Lower lobe of right lung (tissue), 2 donors: ENCODE data around the gene VSX2. TPM values are rescaled to one million over a fixed set of nuclear protein-coding genes. Genes with fewer than 3 reads are reported as not detected.
A peak's percentile ranks its signal among the peaks of the same experiment; 100 is the strongest.

Experiments used
- ATAC-seq, 2 donors: fragments of 200-7000 bp; cut with Tn5 transposase; one replicate each; pipeline ENCODE4 v1.9.1; 2020 to 2022; ENCODE audit warnings: mild to moderate bottlenecking in 2 of 2, moderate library complexity in 2 of 2
- DNase-seq: peaks from one replicate; pipeline ENCODE4 v3.0.0-alpha.2; 2020
- H3K27ac ChIP-seq: fragments of 200-600 bp; one replicate; pipeline ENCODE4 v1.8.0; 2022
- H3K27me3 ChIP-seq: fragments of 200-600 bp; one replicate; pipeline ENCODE4 v1.8.0; 2022; ENCODE audit warnings: low read depth
- H3K36me3 ChIP-seq: fragments of 200-600 bp; one replicate; pipeline ENCODE4 v1.8.0; 2022; ENCODE audit warnings: mild to moderate bottlenecking
- H3K4me1 ChIP-seq: fragments of 200-600 bp; one replicate; pipeline ENCODE4 v1.8.0; 2022
- H3K4me3 ChIP-seq: fragments of 200-600 bp; one replicate; pipeline ENCODE4 v1.8.0; 2022; ENCODE audit warnings: mild to moderate bottlenecking
- H3K9me3 ChIP-seq: fragments of 200-600 bp; one replicate; pipeline ENCODE4 v1.8.0; 2022
- intact Hi-C: fragments of 100-400 bp; cut with DNase I; formaldehyde crosslinking; loops from one replicate; pipeline ENCODE4 v1.11.0; 2022
- long read RNA-seq: library from polyadenylated mRNA; unstranded; transcript quantifications from one replicate; pipeline ENCODE4 v2.0.0, GENCODE V29; 2021
- total RNA-seq: library from RNA; stranded (reverse); fragmentation: NEBNext Ultra II Directional; extraction: Animal tissue kit (Norgen Biotek cat#: 25700); gene quantifications from one replicate; pipeline ENCODE4 v1.2.1, GENCODE V29; 2021
- TF ChIP-seq, protein P1 (sequence below): fragments of 200-600 bp; IDR thresholded peaks from one replicate; pipeline ENCODE4 v1.8.0; 2022; ENCODE audit warnings: antibody characterized with exemption, mild to moderate bottlenecking
- donor health status: DM: no; HTN: yes; CAD: no; lungs with severe emphysema.

The VSX2 gene
- total RNA-seq = not detected
- long read RNA-seq = 0 reads

DNA sequence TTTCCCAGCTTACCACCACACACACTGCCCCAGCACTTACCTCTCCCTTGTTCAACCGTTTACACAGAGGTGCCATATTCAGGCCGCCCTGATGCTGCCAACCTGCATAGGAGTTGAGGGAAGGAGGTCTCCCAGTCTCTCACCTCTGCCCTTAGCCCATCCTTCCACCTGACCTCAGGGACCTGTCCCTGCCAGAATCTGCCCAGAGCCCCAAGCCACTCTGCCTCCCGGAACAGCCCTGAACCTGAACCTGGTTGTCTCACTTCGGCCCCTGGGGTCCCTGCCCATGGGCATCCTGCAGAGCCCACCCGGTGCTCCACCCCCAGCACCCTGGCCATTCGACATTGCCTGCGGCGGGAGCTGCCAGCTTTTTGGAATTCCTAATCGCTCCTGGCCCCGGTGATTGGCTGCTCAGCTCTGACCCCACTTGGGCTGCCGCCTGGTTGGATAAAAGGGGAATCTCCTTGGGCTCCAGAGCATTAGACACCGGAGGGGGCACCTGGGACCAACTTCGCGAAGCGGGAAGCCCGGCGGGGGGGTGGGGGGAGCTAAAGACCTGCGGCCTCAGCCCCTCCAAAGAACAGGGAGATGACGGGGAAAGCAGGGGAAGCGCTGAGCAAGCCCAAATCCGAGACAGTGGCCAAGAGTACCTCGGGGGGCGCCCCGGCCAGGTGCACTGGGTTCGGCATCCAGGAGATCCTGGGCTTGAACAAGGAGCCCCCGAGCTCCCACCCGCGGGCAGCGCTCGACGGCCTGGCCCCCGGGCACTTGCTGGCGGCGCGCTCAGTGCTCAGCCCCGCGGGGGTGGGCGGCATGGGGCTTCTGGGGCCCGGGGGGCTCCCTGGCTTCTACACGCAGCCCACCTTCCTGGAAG is at the start of gene VSX2:
Gene VSX2, plus strand, starts transcription at position 476 of the 874 bp plus-strand sequence. Its CDS starts 113 bp downstream, at position 589.
- peak within 1 kb of the TSS; percentile 42 for H3K4me3 ChIP-seq
- H3K27me3 ChIP-seq = peaks cover 75% of the 10 kb centered on the region
- no peaks in the 10 kb centered on the region for H3K36me3 ChIP-seq
- ATAC-seq (no peak), DNase-seq (no peak)
- peaks cover 23% of the 10 kb centered on the region for H3K4me1 ChIP-seq
- intact Hi-C loops = no loop called here
- no peaks in the 10 kb centered on the region for H3K9me3 ChIP-seq
- no peak within 1 kb of the TSS for H3K27ac ChIP-seq
- TF ChIP-seq, protein P1, sequence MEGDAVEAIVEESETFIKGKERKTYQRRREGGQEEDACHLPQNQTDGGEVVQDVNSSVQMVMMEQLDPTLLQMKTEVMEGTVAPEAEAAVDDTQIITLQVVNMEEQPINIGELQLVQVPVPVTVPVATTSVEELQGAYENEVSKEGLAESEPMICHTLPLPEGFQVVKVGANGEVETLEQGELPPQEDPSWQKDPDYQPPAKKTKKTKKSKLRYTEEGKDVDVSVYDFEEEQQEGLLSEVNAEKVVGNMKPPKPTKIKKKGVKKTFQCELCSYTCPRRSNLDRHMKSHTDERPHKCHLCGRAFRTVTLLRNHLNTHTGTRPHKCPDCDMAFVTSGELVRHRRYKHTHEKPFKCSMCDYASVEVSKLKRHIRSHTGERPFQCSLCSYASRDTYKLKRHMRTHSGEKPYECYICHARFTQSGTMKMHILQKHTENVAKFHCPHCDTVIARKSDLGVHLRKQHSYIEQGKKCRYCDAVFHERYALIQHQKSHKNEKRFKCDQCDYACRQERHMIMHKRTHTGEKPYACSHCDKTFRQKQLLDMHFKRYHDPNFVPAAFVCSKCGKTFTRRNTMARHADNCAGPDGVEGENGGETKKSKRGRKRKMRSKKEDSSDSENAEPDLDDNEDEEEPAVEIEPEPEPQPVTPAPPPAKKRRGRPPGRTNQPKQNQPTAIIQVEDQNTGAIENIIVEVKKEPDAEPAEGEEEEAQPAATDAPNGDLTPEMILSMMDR = no peak

DNA sequence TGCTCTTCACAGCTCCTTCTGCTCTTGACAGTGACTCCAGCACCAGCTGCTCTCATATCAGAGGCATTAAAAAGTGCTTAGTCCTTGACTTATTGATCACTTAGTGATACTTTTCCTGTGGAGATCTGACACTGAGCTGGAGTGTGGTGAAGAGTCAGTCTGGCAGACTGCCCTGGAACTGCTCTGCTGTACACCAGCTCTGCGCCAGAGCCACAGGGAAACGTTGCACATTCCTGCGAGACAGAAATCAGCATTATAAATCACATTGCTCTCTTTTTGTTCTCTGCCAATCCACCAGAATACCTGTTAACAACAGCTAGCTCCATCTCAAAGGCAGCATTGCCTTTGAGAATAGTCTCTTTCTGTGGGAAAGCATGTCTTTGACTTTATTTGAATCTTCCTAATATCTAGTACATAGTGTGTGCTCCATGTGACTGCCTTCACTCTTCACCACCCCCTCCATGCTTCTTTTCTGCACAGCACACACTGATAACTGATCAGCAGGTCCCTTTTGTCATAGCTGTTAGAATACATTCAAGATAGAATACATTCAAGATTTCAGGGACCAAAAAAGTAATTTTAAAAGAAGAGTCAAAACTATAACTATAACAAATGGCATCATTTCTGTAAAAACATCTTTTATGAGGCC is 48.2 kb upstream of the VSX2 start:
- TF ChIP-seq, protein P1 = no peak
- Histone ChIP-seq H3K27ac (no peak overlapping the region), H3K9me3 (no peaks in the 10 kb centered on the region), H3K4me3 (no peak overlapping the region), H3K4me1 (no peaks in the 10 kb centered on the region), H3K36me3 (peaks cover 5% of the 10 kb centered on the region), H3K27me3 (no peaks in the 10 kb centered on the region)
- intact Hi-C loops = no loop called here
- DNase-seq = no peak
- ATAC-seq = no peak

GRCh38 chr14:74194506-74195274 is 44.6 kb upstream of the VSX2 start:
- peaks cover 18% of the 10 kb centered on the region for H3K36me3 ChIP-seq
- no peak overlapping the region for H3K4me3 ChIP-seq
- no peak overlapping the region for H3K27ac ChIP-seq
- no peak for DNase-seq
- intact Hi-C loops = no loop called here
- TF ChIP-seq, protein P1 = no peak
- no peaks in the 10 kb centered on the region for H3K4me1 ChIP-seq
- peak in 1 of 2 donors; percentile 46 for ATAC-seq
- H3K27me3 ChIP-seq = no peaks in the 10 kb centered on the region
- H3K9me3 ChIP-seq = no peaks in the 10 kb centered on the region

DNA sequence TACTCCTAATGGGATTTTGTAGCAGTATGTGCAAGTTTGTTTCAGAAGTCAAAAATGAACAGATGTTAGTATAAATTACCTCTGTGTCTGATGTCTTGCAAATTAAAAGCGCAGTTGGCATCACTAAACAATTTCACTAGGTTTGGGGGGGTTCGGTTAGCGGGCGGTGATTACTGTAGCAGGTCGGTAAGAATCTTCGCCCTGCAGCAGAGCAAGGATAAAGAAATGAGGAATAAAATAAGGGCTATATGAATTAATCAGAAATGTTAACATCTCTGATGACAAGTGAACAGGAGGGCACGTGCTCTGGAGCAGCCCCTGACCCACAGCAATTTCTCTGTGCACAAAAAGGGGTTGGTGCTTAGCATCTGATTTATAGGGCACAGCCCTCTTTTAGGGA is 43.6 kb upstream of the VSX2 start:
- Histone ChIP-seq H3K27ac (no peak overlapping the region), H3K4me1 (no peaks in the 10 kb centered on the region), H3K36me3 (peaks cover 23% of the 10 kb centered on the region), H3K9me3 (no peaks in the 10 kb centered on the region), H3K27me3 (no peaks in the 10 kb centered on the region), H3K4me3 (no peak overlapping the region)
- DNase-seq (no peak), ATAC-seq (no peak)
- TF ChIP-seq, protein P1 = no peak
- intact Hi-C loops = no loop called here

DNA sequence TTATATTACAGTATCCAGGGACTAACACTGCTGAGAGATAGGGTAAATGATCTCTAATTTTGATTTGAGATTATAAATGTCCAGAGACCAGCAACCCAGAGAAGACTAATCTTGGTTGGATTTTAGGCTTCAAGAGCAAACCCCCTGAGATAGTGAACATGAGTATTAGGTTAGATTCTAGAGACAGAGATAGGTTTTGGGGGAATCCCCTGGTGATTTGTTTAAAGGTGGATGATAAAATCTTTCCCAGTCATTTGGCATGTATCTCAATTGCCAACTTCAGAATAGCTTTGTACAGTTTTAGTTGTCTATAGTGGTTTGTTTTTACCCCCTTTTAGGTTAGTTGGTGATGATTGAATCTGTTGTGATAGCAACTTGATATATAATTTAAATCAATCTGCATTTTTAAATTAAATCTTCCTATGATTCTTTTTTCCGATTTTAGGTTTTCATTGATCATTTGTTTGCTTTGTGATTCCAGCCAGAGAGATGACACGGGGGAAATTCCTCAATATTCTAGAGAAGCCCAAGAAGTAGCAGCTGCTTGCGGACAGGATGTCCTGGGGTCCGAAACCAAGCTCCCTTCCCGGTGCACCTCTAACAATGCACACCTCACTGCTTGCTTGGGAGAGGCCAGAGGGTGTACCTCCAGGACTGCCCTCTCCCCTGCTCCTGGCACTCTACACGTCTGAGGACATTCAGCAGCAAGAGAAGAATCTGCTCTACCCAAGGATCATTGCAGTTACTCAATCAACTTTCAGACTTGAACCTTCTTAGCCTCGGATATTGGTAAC is 40.6 kb upstream of the VSX2 start:
- intact Hi-C loops = no loop called here
- no peaks in the 10 kb centered on the region for H3K27me3 ChIP-seq
- no peak overlapping the region for H3K27ac ChIP-seq
- H3K4me1 ChIP-seq = no peaks in the 10 kb centered on the region
- no peak for ATAC-seq
- no peak overlapping the region for H3K4me3 ChIP-seq
- no peaks in the 10 kb centered on the region for H3K9me3 ChIP-seq
- TF ChIP-seq, protein P1 = no peak
- H3K36me3 ChIP-seq = peaks cover 30% of the 10 kb centered on the region
- DNase-seq = no peak
